GM23248 (cell line): Measurements from ENCODE around the gene TMBIM1. TPM values are rescaled to one million over a fixed set of nuclear protein-coding genes. Genes with fewer than 3 reads are reported as not detected.
A peak's percentile ranks its signal among the peaks of the same experiment; 100 is the strongest.
"Not testable (repeated sequence)": the region's sequence is repeated elsewhere in the genome, so short reads cannot be mapped to it uniquely, and the experiment has no call there.

Experiments
- DNase-seq: peaks from one replicate; pipeline ENCODE4 v3.0.0-alpha.2; 2015
- H2AFZ ChIP-seq: fragments of 200-600 bp; sonication (generic); 2 replicates; pipeline ENCODE4 v1.6.1; 2016; ENCODE audit warnings: antibody characterized with exemption
- H3F3A ChIP-seq: fragments of 200-600 bp; sonication (generic); 2 replicates; pipeline ENCODE4 v1.6.1; 2016; ENCODE audit warnings: mild to moderate bottlenecking, antibody characterized with exemption, mixed run types; ENCODE audit not compliant: insufficient read depth
- H3K27ac ChIP-seq: fragments of 200-600 bp; sonication (generic); 2 replicates; pipeline ENCODE4 v1.5.1; 2016; ENCODE audit warnings: mild to moderate bottlenecking
- H3K27me3 ChIP-seq: fragments of 200-600 bp; sonication (generic); replicated peaks from 2 replicates; pipeline ENCODE4 v1.6.1; 2016; ENCODE audit warnings: mild to moderate bottlenecking; ENCODE audit not compliant: insufficient read depth
- H3K36me3 ChIP-seq: fragments of 200-600 bp; sonication (generic); 2 replicates; pipeline ENCODE4 v1.6.1; 2016; ENCODE audit warnings: low read depth, mild to moderate bottlenecking
- H3K4me1 ChIP-seq: fragments of 200-600 bp; sonication (generic); 2 replicates; pipeline ENCODE4 v1.6.1; 2016; ENCODE audit warnings: mild to moderate bottlenecking; ENCODE audit not compliant: insufficient read depth
- H3K4me2 ChIP-seq: fragments of 200-600 bp; sonication (generic); one replicate; pipeline ENCODE4 v1.6.1; 2016; ENCODE audit warnings: mild to moderate bottlenecking; ENCODE audit not compliant: unreplicated experiment
- H3K4me3 ChIP-seq: fragments of 200-600 bp; sonication (generic); 2 replicates; pipeline ENCODE4 v1.5.1; 2016; ENCODE audit warnings: mild to moderate bottlenecking
- H3K79me2 ChIP-seq: fragments of 200-600 bp; sonication (generic); 2 replicates; pipeline ENCODE4 v1.6.1; 2016; ENCODE audit warnings: mild to moderate bottlenecking; ENCODE audit not compliant: insufficient read depth
- H3K9ac ChIP-seq: fragments of 200-600 bp; sonication (generic); 2 replicates; pipeline ENCODE4 v1.6.1; 2016; ENCODE audit warnings: mild to moderate bottlenecking
- H3K9me2 ChIP-seq: fragments of 200-600 bp; sonication (generic); 2 replicates; pipeline ENCODE4 v1.6.1; 2016; ENCODE audit warnings: mixed run types, mild to moderate bottlenecking, moderate library complexity; ENCODE audit not compliant: insufficient read depth
- H3K9me3 ChIP-seq: fragments of 200-600 bp; sonication (generic); one replicate; pipeline ENCODE4 v1.6.1; 2017; ENCODE audit warnings: low read depth
- H4K20me1 ChIP-seq: fragments of 200-600 bp; sonication (generic); 2 replicates; pipeline ENCODE4 v1.6.0; 2016; ENCODE audit not compliant: insufficient read depth
- EZH2 ChIP-seq: fragments of 200-600 bp; sonication (generic); IDR thresholded peaks from 2 replicates; pipeline ENCODE4 v1.6.1; 2018; ENCODE audit warnings: antibody characterized with exemption, mild to moderate bottlenecking; ENCODE audit not compliant: insufficient read depth, poor library complexity, severe bottlenecking
- EZH2phosphoT487 ChIP-seq: fragments of 200-600 bp; sonication (generic); IDR thresholded peaks from 2 replicates; pipeline ENCODE4 v1.6.1; 2018; ENCODE audit warnings: antibody characterized with exemption, moderate library complexity, mild to moderate bottlenecking, low read depth; ENCODE audit not compliant: insufficient read depth
- WGBS, 2 experiments: methylation state at CpG; one replicate each; pipeline ENCODE4 v1.1.6; 2015 to 2017; ENCODE audit warnings: low lambda C conversion rate in 2 of 2, low coverage in 1 of 2; ENCODE audit errors: missing lambda C conversion rate in 2 of 2; 5-methylcytosine and 5-hydroxymethylcytosine counted together
- in situ Hi-C: fragments of 300-500 bp; cut with MboI; formaldehyde crosslinking; loops from 2 replicates; pipeline ENCODE4 v1.15.0; 2020
- polyA plus RNA-seq: library from polyadenylated mRNA; unstranded; fragments of >200 nt; fragmentation: Nextera tagmentation; extraction: Ambion mirVana; gene quantifications from 2 replicates; pipeline ENCODE4 v1.2.1, GENCODE V29; 2016
- total RNA-seq: library from RNA; depleted of rRNA; stranded (reverse); fragments of >200 nt; shearing (Covaris generic); gene quantifications from 2 replicates; pipeline ENCODE4 v1.2.3, GENCODE V29; 2014

The TMBIM1 gene
- total and polyA plus RNA-seq, 2 experiments from 2014 or later: 166 to 178 TPM

DNA sequence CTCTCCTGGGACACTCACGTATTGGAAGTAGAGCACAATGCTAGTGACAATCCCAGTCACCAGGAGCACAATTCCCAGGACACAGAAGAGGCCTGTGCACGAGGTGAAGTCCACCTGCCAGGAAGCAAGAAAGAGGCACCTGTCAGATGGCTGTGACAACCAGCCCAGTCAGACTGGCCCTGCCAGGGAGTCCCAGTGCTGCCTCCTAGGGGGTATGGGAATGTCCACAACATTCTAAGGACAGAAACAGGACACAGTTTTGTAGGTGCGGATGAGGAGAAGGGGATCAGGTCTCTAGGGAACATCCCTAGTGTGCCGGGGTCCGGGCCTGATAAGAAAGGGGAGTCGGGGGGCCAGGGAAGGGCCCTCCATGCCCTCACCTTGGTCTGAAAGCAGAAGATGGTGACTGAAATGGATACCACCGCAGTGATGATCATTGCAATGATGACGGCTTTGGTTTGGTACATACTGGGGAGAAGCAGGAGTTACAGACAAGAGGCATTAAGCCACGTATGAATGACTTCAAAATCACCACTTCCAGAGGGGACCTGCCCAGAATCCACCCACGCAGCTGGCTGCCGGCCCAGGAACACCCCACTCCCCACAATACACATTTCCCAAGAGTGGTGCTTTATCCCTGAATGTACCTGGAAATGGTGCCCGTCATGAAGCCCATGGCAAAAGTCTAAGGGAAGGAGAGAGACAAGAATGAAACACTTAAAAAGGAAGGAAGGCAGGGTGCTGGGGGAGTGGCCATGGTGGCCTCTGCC, 15.1 kb downstream of the TMBIM1 start:
- Histone ChIP-seq H3K9ac (no peak overlapping the region), H4K20me1 (no peaks in the 10 kb centered on the region), H3K9me3 (no peaks in the 10 kb centered on the region), H3K27ac (no peak overlapping the region), H3K27me3 (no peaks in the 10 kb centered on the region), H3K36me3 (peaks cover 21% of the 10 kb centered on the region; the same call in 1 of the 2 replicates), H3F3A (peaks cover 26% of the 10 kb centered on the region), H3K4me3 (no peak overlapping the region), H3K79me2 (peaks cover 82% of the 10 kb centered on the region), H3K4me1 (peaks cover 16% of the 10 kb centered on the region), H3K4me2 (no peak overlapping the region), H2AFZ (no peak overlapping the region), H3K9me2 (no peaks in the 10 kb centered on the region)
- TF ChIP-seq EZH2 (no peak), EZH2phosphoT487 (no peak)
- in situ Hi-C loops: no loop called here
- DNase-seq: peak; percentile 15
- 71 to 72% methylated on average over 12 of the region's 12 CpGs for WGBS, 2 experiments

DNA sequence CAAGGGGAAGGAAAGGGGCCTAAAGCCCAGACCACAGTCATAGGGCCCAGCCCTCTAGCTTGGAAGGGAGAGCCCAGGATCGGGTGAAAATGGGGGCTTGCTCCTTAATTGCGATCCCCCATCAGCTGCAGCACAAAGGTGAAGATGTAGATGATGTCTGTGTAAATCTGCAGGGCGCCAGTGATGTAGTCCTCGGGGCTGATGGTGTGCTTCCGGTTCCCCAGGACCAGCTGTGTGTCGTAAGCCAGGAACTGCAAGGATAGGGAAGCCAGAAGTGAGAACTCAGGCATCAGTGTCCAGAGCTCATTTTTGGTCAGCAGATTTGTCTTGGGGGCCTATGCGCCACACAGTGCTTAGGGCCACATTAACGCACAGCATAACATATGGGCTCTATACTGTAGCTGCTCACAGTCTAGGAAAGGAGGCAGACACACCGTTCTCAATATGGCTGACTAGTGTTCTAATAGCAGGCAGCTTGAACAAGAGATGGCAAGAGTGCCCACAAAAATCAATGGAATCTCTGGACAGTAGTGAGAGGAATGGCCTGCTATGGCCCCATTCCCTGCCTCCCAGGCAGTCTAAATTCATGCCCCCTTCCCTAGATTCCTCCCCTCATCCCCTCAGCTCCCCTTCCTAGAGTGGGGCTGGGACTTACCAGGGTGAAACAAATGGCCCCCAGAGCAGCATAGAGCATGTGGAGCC, 16.8 kb downstream of the TMBIM1 start:
- Histone ChIP-seq H3K4me3 (no peak overlapping the region), H3K9me2 (no peaks in the 10 kb centered on the region), H3K36me3 (peaks cover 21% of the 10 kb centered on the region; the same call in 1 of the 2 replicates), H2AFZ (no peak overlapping the region), H3K4me2 (no peak overlapping the region), H3K27me3 (no peaks in the 10 kb centered on the region), H4K20me1 (no peaks in the 10 kb centered on the region), H3K4me1 (peaks cover 16% of the 10 kb centered on the region), H3F3A (peaks cover 17% of the 10 kb centered on the region), H3K9me3 (no peaks in the 10 kb centered on the region), H3K9ac (no peak overlapping the region), H3K27ac (no peak overlapping the region), H3K79me2 (peaks cover 82% of the 10 kb centered on the region)
- no peak for DNase-seq
- TF ChIP-seq EZH2phosphoT487 (no peak), EZH2 (no peak)
- in situ Hi-C loops: no loop called here
- WGBS, 2 experiments: 81 to 82% methylated on average over 9 of the region's 9 CpGs

DNA sequence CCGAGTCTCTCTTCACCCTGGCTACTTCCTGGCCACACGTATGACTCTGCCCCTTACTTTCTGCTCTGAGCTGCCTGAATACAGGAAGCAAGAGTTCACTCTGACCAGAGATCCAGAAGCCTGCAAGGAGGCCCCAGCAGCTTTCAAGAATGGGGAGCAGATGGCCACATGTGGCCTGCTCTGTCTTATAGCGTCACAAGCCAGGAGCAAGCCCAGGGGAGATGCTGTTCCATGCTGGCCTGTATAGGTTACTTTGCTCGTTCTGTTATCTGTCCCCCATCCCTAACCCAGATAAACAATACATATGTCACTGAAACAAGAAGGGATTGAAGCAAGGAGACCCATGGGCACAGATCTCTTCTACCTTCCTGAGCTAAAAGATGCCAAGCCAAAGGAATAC, 17.7 kb downstream of the TMBIM1 start:
- Histone ChIP-seq H3K27ac (no peak overlapping the region), H4K20me1 (no peaks in the 10 kb centered on the region), H3K36me3 (peaks cover 14% of the 10 kb centered on the region; the same call in 1 of the 2 replicates), H3K9ac (no peak overlapping the region), H3K4me1 (peaks cover 16% of the 10 kb centered on the region), H3K4me3 (no peak overlapping the region), H3F3A (peaks cover 17% of the 10 kb centered on the region), H3K4me2 (no peak overlapping the region), H3K9me2 (no peaks in the 10 kb centered on the region), H3K79me2 (peaks cover 77% of the 10 kb centered on the region), H2AFZ (no peak overlapping the region), H3K9me3 (no peaks in the 10 kb centered on the region), H3K27me3 (no peaks in the 10 kb centered on the region)
- TF ChIP-seq EZH2 (no peak), EZH2phosphoT487 (no peak)
- in situ Hi-C loops: no loop called here
- DNase-seq: no peak
- WGBS, 2 experiments: 80 to 81% methylated on average over 4 of the region's 4 CpGs

DNA sequence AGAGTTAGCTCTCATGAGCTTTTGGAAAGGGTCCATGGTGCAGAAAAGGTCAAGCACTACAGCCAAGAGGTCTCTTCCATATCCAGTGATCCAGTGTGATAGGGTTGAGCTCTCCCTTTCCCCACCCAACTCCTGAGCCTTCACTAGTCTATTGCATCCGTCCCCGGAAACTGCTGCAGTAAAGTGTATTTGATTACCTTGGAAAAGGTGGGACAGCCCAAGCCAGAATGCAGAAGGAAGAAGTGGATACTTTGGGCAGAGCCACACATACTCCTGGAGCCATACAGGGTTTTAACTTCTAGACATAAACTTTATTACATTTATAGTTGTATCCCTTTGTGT, 18.4 kb downstream of the TMBIM1 start:
- Histone ChIP-seq H3K4me1 (peaks cover 17% of the 10 kb centered on the region), H3K9me3 (no peaks in the 10 kb centered on the region), H3K9me2 (no peaks in the 10 kb centered on the region), H4K20me1 (no peaks in the 10 kb centered on the region), H2AFZ (no peak overlapping the region), H3K4me2 (no peak overlapping the region), H3K9ac (no peak overlapping the region), H3K36me3 (peaks cover 10% of the 10 kb centered on the region; the same call in 1 of the 2 replicates), H3K79me2 (peaks cover 77% of the 10 kb centered on the region), H3K27me3 (no peaks in the 10 kb centered on the region), H3F3A (peaks cover 17% of the 10 kb centered on the region), H3K27ac (0 out of 2 replicates have a peak overlapping the region, but pooled peaks have one; percentile 84), H3K4me3 (no peak overlapping the region)
- 79 to 81% methylated on average over 2 of the region's 2 CpGs for WGBS, 2 experiments
- in situ Hi-C loops: no loop called here
- DNase-seq: no peak
- TF ChIP-seq EZH2phosphoT487: no peak
- TF ChIP-seq EZH2: no peak

DNA sequence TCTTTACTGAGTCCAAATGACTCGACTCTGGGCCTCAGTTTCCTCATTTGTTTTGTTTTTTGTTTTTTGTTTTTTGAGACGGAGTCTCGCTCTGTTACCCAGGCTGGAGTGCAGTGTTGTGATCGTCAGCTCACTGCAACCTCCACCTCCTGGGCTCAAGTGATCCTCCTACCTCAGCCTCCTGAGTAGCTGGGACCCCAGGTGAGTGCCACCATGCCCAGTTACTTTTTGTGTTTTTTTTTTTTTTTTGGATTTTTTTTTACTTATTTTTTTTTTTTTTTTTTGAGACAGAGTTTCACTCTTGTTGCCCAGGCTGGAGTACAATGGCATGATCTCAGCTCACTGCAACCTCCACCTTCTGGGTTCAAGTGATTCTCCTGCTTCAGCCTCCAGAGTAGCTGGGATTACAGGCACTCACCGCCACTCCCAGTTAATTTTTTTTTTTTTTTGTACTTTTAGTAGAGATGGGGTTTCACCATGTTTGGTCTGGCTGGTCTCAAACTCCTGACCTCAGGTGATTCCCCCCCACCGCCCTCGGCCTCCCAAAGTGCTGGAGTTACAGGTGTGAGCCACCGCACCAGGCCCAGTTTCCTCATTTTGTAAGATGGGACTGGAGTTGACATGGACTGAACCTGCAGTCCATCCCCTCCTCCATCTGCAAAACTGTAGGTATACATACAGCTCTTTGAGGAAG, 18.9 kb downstream of the TMBIM1 start:
- in situ Hi-C loops: not testable (repeated sequence)

More for the DNA sequence above, 18.9 kb downstream of the TMBIM1 start:
- not testable (repeated sequence) for H3K9me3 ChIP-seq, H4K20me1 ChIP-seq, H3K4me3 ChIP-seq, H3K9me2 ChIP-seq, H2AFZ ChIP-seq, DNase-seq, H3K27me3 ChIP-seq
- 60 to 62% methylated on average over 7 to 8 of the region's 8 CpGs for WGBS, 2 experiments
- peak overlapping the region; percentile 84 for H3K27ac ChIP-seq
- H3K9ac ChIP-seq: peak overlapping the region; percentile 64
- H3F3A ChIP-seq: peaks cover 17% of the 10 kb centered on the region
- peaks cover 20% of the 10 kb centered on the region for H3K4me1 ChIP-seq
- H3K36me3 ChIP-seq: peaks cover 10% of the 10 kb centered on the region; the same call in 1 of the 2 replicates
- peaks cover 77% of the 10 kb centered on the region for H3K79me2 ChIP-seq
- peak overlapping the region; percentile 62 for H3K4me2 ChIP-seq
